8988T (cell line): ENCODE measurements around the gene HDAC5.
"Not testable (repeated sequence)": the region's sequence is repeated elsewhere in the genome, so short reads cannot be mapped to it uniquely, and the experiment has no call there.

Experiments
- DNase-seq: peaks from one replicate; pipeline ENCODE4 v3.0.0; 2011

HDAC5 gene

GRCh38 chr17:44110011-44110686, 13.3 kb downstream of the HDAC5 start:
- no peak for DNase-seq

- DNase-seq = no peak
Measured at GRCh38 chr17:44109312-44109630, 14.2 kb downstream of the HDAC5 start.

GRCh38 chr17:44108440-44109311, 14.8 kb downstream of the HDAC5 start:
- no peak for DNase-seq

- no peak for DNase-seq
Measured at GRCh38 chr17:44106801-44107200, 16.6 kb downstream of the HDAC5 start.

GRCh38 chr17:44105941-44106340, 17.5 kb downstream of the HDAC5 start:
- no peak for DNase-seq

GRCh38 chr17:44105483-44105882, 18.0 kb downstream of the HDAC5 start:
- DNase-seq = no peak

GRCh38 chr17:44102849-44103622, 20.4 kb downstream of the HDAC5 start:
- DNase-seq = no peak

GRCh38 chr17:44101858-44102257, 21.6 kb downstream of the HDAC5 start:
- DNase-seq = not testable (repeated sequence)

GRCh38 chr17:44097110-44097958, 26.1 kb downstream of the HDAC5 start:
- DNase-seq = no peak

GRCh38 chr17:44095647-44096496, 27.6 kb downstream of the HDAC5 start:
- DNase-seq = no peak

- no peak for DNase-seq
Measured at GRCh38 chr17:44095388-44095646, 28.1 kb downstream of the HDAC5 start.

- no peak for DNase-seq
Measured at GRCh38 chr17:44094701-44095387, 28.6 kb downstream of the HDAC5 start.

GRCh38 chr17:44093231-44093900, 30.1 kb downstream of the HDAC5 start:
- no peak for DNase-seq

- no peak for DNase-seq
Measured at GRCh38 chr17:44092051-44092450, 31.4 kb downstream of the HDAC5 start.

- DNase-seq = no peak
Measured at GRCh38 chr17:44091200-44091997, 32.0 kb downstream of the HDAC5 start.

GRCh38 chr17:44088254-44088653, 35.2 kb downstream of the HDAC5 start:
- no peak for DNase-seq

GRCh38 chr17:44087319-44087718, 36.1 kb downstream of the HDAC5 start:
- no peak for DNase-seq

GRCh38 chr17:44086364-44087311, 36.8 kb downstream of the HDAC5 start:
- no peak for DNase-seq

GRCh38 chr17:44085908-44086307, 37.5 kb downstream of the HDAC5 start:
- no peak for DNase-seq
